ENCODE data around the gene RPS6KA1.

DNA sequence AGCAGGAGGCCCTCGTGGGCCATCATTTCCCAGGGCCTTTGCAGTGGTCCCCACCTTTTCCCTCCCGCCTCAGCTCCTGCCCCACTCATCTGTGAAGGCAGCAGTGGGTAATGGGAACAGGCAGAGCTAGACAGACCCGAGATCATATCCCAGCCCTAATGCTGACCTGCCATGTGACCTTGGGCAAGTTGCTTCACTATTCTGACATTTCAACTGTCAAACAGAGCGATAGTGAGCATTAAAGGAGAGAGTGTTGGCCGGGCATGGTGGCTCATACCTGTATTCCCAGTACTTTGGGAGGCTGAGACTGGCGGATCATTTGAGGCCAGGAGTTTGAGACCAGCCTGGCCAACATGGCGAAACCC lies 51.7 kb downstream of the RPS6KA1 start:
- no peak for TF ChIP-seq RORB (CRISPR knock-in tag; IDR thresholded peaks at IDR 0.05)
- no peak for TF ChIP-seq CTCF (IDR thresholded peaks at IDR 0.05)
- TF ChIP-seq, protein P1, sequence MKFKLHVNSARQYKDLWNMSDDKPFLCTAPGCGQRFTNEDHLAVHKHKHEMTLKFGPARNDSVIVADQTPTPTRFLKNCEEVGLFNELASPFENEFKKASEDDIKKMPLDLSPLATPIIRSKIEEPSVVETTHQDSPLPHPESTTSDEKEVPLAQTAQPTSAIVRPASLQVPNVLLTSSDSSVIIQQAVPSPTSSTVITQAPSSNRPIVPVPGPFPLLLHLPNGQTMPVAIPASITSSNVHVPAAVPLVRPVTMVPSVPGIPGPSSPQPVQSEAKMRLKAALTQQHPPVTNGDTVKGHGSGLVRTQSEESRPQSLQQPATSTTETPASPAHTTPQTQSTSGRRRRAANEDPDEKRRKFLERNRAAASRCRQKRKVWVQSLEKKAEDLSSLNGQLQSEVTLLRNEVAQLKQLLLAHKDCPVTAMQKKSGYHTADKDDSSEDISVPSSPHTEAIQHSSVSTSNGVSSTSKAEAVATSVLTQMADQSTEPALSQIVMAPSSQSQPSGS (CRISPR knock-in tag; IDR thresholded peaks at IDR 0.05; ENCODE audit: borderline replicate concordance, low read depth) = no peak
- TF ChIP-seq, protein P2, sequence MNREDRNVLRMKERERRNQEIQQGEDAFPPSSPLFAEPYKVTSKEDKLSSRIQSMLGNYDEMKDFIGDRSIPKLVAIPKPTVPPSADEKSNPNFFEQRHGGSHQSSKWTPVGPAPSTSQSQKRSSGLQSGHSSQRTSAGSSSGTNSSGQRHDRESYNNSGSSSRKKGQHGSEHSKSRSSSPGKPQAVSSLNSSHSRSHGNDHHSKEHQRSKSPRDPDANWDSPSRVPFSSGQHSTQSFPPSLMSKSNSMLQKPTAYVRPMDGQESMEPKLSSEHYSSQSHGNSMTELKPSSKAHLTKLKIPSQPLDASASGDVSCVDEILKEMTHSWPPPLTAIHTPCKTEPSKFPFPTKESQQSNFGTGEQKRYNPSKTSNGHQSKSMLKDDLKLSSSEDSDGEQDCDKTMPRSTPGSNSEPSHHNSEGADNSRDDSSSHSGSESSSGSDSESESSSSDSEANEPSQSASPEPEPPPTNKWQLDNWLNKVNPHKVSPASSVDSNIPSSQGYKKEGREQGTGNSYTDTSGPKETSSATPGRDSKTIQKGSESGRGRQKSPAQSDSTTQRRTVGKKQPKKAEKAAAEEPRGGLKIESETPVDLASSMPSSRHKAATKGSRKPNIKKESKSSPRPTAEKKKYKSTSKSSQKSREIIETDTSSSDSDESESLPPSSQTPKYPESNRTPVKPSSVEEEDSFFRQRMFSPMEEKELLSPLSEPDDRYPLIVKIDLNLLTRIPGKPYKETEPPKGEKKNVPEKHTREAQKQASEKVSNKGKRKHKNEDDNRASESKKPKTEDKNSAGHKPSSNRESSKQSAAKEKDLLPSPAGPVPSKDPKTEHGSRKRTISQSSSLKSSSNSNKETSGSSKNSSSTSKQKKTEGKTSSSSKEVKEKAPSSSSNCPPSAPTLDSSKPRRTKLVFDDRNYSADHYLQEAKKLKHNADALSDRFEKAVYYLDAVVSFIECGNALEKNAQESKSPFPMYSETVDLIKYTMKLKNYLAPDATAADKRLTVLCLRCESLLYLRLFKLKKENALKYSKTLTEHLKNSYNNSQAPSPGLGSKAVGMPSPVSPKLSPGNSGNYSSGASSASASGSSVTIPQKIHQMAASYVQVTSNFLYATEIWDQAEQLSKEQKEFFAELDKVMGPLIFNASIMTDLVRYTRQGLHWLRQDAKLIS (CRISPR knock-in tag; IDR thresholded peaks at IDR 0.05; ENCODE audit: borderline replicate concordance) = no peak
- TF ChIP-seq TEAD4 (CRISPR knock-in tag; IDR thresholded peaks at IDR 0.05) = no peak
- TF ChIP-seq MYBL2 (CRISPR knock-in tag; IDR thresholded peaks at IDR 0.05) = no peak
- no peak for TF ChIP-seq ESRRA (CRISPR knock-in tag; IDR thresholded peaks at IDR 0.05; ENCODE audit: borderline replicate concordance)
- TF ChIP-seq TCF7 (CRISPR knock-in tag; IDR thresholded peaks at IDR 0.05; ENCODE audit: low read depth) = no peak
- no peak for TF ChIP-seq HMGXB4 (CRISPR knock-in tag; IDR thresholded peaks at IDR 0.05)
- TF ChIP-seq GABPB1 (CRISPR knock-in tag; IDR thresholded peaks at IDR 0.05) = no peak
- TF ChIP-seq SP1 (CRISPR knock-in tag; conservative IDR thresholded peaks at IDR 0.05) = no peak
- no peak for TF ChIP-seq NFE2L1 (CRISPR knock-in tag; IDR thresholded peaks at IDR 0.05)
- TF ChIP-seq, protein P3, sequence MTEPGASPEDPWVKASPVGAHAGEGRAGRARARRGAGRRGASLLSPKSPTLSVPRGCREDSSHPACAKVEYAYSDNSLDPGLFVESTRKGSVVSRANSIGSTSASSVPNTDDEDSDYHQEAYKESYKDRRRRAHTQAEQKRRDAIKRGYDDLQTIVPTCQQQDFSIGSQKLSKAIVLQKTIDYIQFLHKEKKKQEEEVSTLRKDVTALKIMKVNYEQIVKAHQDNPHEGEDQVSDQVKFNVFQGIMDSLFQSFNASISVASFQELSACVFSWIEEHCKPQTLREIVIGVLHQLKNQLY (CRISPR knock-in tag; IDR thresholded peaks at IDR 0.05) = no peak

All from WTC11 (cell line).